ENCODE results near the gene RNF225. TPM values are rescaled to one million over a fixed set of nuclear protein-coding genes. Genes with fewer than 3 reads are reported as not detected.

RNF225 gene
- total RNA-seq, 4 donors from 2014 or later = not detected

DNA sequence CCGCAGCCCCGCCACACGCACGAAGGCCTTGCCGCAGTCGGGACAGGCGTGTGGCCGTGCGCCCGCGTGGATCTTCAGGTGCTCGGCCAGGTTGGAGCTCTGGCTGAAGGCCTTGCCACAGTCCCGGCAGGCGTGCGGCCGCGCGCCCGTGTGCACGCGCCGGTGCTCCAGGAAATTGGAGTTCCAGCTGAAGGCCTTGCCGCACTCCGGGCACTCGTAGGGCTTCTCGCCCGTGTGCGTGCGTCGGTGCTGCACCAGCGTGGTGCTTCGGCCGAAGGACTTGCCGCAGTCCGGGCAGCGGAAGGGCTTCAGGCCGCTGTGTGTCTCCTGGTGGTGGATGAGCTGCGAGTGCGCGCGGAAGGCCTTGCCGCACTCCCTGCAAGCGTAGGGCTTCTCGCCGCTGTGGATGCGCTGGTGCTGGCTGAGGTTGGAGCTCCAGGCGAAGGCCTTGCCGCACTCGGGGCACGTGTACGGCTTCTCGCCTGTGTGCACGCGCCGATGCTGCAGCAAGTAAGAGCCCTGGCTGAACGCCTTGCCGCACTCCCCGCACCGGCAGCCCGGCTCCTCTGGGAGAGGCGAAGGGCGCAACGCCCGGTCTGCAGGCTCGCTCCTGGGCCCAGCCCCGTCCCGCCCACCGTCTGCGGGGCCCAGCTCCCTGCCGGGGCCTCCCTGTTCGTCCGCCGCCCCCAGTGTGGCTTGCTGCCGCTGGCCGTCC lies 38.5 kb upstream of the RNF225 start:
- TF ChIP-seq, protein P1, sequence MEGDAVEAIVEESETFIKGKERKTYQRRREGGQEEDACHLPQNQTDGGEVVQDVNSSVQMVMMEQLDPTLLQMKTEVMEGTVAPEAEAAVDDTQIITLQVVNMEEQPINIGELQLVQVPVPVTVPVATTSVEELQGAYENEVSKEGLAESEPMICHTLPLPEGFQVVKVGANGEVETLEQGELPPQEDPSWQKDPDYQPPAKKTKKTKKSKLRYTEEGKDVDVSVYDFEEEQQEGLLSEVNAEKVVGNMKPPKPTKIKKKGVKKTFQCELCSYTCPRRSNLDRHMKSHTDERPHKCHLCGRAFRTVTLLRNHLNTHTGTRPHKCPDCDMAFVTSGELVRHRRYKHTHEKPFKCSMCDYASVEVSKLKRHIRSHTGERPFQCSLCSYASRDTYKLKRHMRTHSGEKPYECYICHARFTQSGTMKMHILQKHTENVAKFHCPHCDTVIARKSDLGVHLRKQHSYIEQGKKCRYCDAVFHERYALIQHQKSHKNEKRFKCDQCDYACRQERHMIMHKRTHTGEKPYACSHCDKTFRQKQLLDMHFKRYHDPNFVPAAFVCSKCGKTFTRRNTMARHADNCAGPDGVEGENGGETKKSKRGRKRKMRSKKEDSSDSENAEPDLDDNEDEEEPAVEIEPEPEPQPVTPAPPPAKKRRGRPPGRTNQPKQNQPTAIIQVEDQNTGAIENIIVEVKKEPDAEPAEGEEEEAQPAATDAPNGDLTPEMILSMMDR (IDR thresholded peaks at IDR 0.05; ENCODE audit: low read depth) = no peak

DNA sequence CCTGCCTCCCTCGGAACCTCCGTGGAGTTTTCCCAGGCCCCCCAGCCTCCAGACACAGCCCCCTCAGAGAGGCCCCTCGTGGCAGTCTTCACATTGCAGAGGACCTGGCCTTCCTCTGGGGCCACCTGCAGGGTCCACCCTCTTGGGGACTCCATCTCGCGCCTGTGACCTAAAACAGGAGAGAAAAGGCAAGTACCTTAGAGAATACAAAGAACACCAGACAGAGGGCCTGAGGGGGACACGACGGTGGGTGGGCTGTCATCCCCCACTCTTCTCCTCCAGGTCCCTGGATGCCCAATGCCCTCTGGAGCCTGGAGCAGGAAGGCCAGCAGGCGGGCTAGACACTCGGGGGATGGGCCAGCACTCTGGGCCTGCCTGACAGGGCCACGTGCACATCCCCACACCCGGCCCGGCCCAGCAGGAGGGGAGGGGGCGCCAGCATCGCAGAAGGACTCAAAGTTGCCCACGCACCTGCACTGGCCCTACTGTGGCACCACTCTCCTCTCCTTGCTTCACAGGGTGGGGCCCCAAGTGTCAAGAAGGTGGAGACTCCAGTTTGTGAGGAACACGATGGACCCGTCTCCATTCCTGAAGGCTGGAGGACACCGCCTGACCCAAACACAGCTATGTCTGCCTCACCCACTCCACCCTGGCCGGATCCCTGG lies 37.8 kb upstream of the RNF225 start:
- TF ChIP-seq, protein P1 (IDR thresholded peaks at IDR 0.05; ENCODE audit: low read depth) = no peak

DNA sequence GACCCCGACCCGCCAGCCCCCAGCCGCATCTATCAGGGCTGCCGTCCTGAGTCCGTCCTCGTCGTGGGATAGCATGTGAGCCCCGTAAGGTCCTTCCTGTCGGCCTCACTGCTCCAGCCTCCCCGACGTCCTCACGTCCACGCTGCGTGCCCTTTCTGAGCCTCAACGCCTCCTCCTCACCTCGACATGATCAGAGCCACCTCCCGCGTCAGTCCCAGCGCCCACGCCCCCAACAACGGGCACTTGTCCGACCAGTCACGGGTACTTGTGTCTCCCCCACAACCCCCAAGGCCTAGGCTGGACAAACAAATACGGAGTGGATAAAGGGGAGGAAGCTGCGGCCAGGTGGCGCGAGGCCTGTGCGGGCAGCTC lies 33.6 kb upstream of the RNF225 start:
- TF ChIP-seq, protein P1 (IDR thresholded peaks at IDR 0.05; ENCODE audit: low read depth) = no peak

DNA sequence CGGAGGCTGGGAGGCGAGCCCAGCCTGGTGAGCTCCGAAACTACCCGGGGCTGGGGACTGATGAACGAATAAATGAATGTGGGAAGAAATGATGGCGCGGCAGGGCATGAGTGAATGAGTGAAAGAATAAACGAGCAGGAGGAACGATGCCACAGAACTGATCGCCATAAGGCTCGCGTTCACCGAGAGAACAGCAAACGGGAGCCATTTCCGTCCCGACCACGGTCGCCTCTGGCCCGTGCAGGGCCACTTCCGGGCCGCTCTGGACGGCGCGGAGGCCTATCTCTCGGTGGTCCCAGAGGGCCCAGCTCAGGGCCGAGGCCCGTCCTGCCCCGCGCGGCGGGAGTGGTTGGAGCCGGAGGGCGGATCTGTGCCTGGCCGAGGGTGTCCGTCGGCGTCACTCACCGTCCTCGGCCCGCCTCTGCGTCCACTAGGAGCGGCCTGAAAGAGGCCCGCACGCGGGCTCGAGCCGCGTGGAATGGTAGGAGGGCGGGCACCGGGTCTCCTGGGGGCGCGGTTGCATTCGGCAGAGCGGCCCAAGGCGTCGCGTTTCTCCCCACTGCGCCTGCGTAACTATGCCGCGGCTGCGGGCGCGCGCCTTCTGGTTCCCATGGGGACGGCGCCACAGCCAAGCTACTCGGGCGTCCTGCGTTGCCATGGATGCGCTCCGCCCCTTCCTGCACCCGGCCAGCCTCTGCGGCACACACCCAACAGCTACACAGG lies 33.0 kb upstream of the RNF225 start, which contains the start of gene ZNF497:
Gene ZNF497 (minus strand): TSS at position 480 of the 723 bp plus-strand sequence. CDS start 5,116 bp downstream, outside the sequence.
- TF ChIP-seq, protein P1 (IDR thresholded peaks at IDR 0.05; ENCODE audit: low read depth) = no peak

DNA sequence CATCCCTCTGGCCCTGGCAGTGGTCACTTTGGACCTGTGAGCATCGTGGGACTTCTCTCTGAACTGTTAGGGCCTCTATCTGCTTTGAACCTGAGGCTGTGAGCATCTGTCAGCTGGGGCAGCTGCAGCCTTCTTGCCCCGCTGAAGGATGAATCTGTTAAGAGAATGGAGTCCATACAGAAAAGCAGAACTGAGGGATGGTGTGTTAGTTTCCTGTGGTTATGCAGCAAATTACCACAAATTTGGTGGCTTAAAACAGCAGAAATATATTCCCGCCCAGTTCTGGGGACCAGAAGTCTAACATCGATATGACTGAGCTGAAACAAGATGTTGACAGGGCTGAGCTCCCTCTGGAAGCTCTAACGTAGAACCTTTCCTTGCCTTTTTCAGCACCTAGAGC lies 31.3 kb upstream of the RNF225 start:
- TF ChIP-seq, protein P1 (IDR thresholded peaks at IDR 0.05; ENCODE audit: low read depth) = no peak

DNA sequence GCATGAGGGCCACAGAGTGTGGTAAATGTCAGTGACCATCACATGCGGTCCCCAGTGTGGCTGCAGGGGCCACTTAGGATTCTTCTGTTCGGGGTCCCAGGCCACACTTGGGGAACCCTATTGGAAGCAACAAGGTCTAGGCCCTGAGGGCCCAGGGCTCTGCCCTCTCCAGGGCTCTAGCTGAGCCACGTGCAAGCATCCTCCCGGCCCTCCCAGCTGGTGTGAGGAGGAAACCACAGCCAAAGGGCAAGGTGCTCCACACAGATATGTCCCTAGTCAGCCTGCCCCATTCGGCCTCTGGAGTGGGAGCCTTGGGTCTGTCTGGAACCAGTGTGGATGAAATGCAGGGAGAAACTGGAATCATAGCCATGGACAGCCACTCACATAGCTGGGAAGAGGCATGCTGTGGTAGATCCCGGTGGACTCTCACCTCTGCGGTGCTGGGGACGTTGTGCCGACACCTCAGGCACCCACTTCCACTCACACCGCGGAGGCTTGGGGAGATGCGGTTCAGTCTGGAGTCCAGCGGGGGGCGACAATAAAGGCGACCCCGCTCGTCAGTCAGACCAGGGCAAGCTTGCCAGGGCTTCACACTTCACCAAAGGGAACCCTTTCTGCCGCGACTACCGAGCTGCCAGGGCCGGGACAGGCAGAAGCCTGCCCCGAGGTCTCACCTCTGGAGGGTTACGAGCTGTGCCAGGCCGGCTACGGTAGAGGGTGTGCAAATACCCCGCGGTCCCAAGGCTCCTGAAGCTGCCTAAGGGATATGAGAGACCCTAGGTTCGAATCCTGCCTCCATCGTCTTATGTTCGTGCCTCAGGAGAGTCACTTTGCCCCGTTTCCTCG lies 28.6 kb upstream of the RNF225 start:
- TF ChIP-seq, protein P1 (IDR thresholded peaks at IDR 0.05; ENCODE audit: low read depth) = no peak
